SIG-M5 treated with dmso at 0.1 percent for 504 hours (cell line): ENCODE measurements around the gene PTGR2.
"Not testable (repeated sequence)": the region's sequence is repeated elsewhere in the genome, so short reads cannot be mapped to it uniquely, and the experiment has no call there.

ENCODE experiments used
- DNase-seq: peaks from one replicate; lab custom pipeline; 2025; ENCODE audit not compliant: unreplicated experiment; lab: John Stamatoyannopoulos, UW

PTGR2 gene

GRCh38 chr14:73886449-73887317 lies 35.1 kb downstream of the PTGR2 start, which contains the start of gene ZNF410:
TSS of gene ZNF410 (plus strand) at chr14:73886859. CDS start at chr14:73892176, 5,317 bp downstream.
- DNase-seq: peak; percentile 93

- no peak for DNase-seq
These were observed 35.6 kb downstream of the PTGR2 start for GRCh38 chr14:73887318-73887616.

GRCh38 chr14:73887694-73888459 lies 36.2 kb downstream of the PTGR2 start:
- DNase-seq: peak; percentile 51

GRCh38 chr14:73888460-73888725 lies 36.8 kb downstream of the PTGR2 start:
- peak; percentile 51 for DNase-seq

- no peak for DNase-seq
These were observed 37.3 kb downstream of the PTGR2 start for GRCh38 chr14:73888971-73889370.

- no peak for DNase-seq
These were observed 37.7 kb downstream of the PTGR2 start for GRCh38 chr14:73889376-73889775.

- DNase-seq: not testable (repeated sequence)
These were observed 42.6 kb downstream of the PTGR2 start for GRCh38 chr14:73894180-73894687.

GRCh38 chr14:73895939-73896338 lies 44.3 kb downstream of the PTGR2 start:
- no peak for DNase-seq

- DNase-seq: no peak
These were observed 44.9 kb downstream of the PTGR2 start for GRCh38 chr14:73896521-73896920.

- no peak for DNase-seq
These were observed 51.4 kb downstream of the PTGR2 start for GRCh38 chr14:73903028-73903427.

GRCh38 chr14:73909681-73910080 lies 58.0 kb downstream of the PTGR2 start:
- DNase-seq: no peak

GRCh38 chr14:73913256-73913655 lies 61.6 kb downstream of the PTGR2 start:
- no peak for DNase-seq

- DNase-seq: no peak
These were observed 64.7 kb downstream of the PTGR2 start for GRCh38 chr14:73916324-73916723.

GRCh38 chr14:73919457-73919856 lies 67.8 kb downstream of the PTGR2 start:
- DNase-seq: not testable (repeated sequence)

- DNase-seq: no peak
These were observed 72.7 kb downstream of the PTGR2 start for GRCh38 chr14:73924337-73924736.
